ENCODE measurements around the gene DOLK.
A peak's percentile ranks its signal among the peaks of the same experiment; 100 is the strongest.

DNA sequence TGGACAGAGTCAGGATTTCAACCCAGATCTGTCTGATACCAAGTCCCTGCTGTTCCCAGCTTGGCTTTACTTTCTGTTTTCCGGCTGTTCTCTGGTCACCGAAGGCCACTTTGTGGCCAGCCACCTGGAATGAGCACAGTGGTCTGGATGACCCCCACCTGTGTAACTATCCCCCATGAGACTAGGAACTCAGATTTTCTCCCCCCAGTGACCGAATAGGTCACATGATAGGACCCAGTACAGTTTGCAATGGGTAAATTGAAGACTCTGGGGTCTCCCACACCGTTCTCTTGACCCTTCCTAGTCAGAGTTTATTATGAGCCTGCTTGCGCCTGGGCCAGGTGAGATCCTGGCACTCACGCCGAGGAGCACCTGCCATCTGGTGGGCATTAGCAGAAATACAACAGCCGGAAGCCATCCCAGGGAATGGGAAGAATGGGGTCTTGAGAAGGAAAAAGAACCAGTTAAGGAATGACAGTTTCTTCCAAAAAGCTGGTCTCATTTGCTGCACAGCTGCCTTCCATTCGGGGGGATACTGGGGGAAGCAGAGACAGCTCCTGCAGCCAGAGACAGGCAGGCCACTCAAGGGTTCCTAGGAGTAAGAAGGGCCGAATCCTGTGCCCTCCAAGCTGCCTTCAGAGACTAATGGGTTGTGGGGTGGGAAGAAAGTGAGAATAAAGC, 19.5 kb downstream of the DOLK start:
- TF ChIP-seq, protein P1, sequence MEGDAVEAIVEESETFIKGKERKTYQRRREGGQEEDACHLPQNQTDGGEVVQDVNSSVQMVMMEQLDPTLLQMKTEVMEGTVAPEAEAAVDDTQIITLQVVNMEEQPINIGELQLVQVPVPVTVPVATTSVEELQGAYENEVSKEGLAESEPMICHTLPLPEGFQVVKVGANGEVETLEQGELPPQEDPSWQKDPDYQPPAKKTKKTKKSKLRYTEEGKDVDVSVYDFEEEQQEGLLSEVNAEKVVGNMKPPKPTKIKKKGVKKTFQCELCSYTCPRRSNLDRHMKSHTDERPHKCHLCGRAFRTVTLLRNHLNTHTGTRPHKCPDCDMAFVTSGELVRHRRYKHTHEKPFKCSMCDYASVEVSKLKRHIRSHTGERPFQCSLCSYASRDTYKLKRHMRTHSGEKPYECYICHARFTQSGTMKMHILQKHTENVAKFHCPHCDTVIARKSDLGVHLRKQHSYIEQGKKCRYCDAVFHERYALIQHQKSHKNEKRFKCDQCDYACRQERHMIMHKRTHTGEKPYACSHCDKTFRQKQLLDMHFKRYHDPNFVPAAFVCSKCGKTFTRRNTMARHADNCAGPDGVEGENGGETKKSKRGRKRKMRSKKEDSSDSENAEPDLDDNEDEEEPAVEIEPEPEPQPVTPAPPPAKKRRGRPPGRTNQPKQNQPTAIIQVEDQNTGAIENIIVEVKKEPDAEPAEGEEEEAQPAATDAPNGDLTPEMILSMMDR (IDR thresholded peaks at IDR 0.05), result peak; percentile 90
- no peak for TF ChIP-seq EZH2 (IDR thresholded peaks at IDR 0.05; ENCODE audit: borderline replicate concordance, insufficient read depth, low read depth, low read length, poor library complexity, severe bottlenecking)
